IMR-90 (cell line): ENCODE results near the gene USP35. TPM values are rescaled to one million over a fixed set of nuclear protein-coding genes. Genes with fewer than 3 reads are reported as not detected.

Source experiments
- ATAC-seq: fragments of 200-7000 bp; cut with Tn5 transposase; 2 replicates; pipeline ENCODE4 v1.9.1; 2020; ENCODE audit warnings: low read depth, mild to moderate bottlenecking, moderate library complexity
- BruUV-seq: library from RNA; stranded (reverse); fragments of 400-500 nt; replicated peaks from 2 replicates; lab custom pipeline; 2021; lab: Mats Ljungman, UMichigan
- CTCF ChIA-PET: fragments of 300-600 bp; formaldehyde crosslinking; extraction: SDS; loops from one replicate; lab custom pipeline; 2021; ENCODE audit warnings: antibody characterized with exemption; lab: Yijun Ruan, JAX
- POLR2A ChIA-PET: fragments of 300-600 bp; sonication (Branson Sonifier 250); formaldehyde crosslinking; loops from one replicate; lab custom pipeline; 2022; ENCODE audit warnings: antibody characterized with exemption; ENCODE audit not compliant: unreplicated experiment; lab: Charles Lee
- DNase-seq: peaks from one replicate; pipeline ENCODE4 v3.0.0; 2013
- H2AFZ ChIP-seq: replicated peaks from 2 replicates; pipeline ENCODE3; 2013; ENCODE audit warnings: low read length, mild to moderate bottlenecking; ENCODE audit not compliant: poor library complexity
- H2AK5ac ChIP-seq: 2 replicates; pipeline ENCODE4 v1.6.1; 2013; ENCODE audit warnings: low read depth, low read length, inconsistent platforms
- H2AK9ac ChIP-seq: replicated peaks from 2 replicates; pipeline ENCODE3; 2013; ENCODE audit warnings: mild to moderate bottlenecking, low read depth, low read length, moderate library complexity; ENCODE audit not compliant: poor library complexity
- H2BK120ac ChIP-seq: 2 replicates; pipeline ENCODE4 v1.6.1; 2013; ENCODE audit warnings: low read depth, low read length, inconsistent platforms
- H2BK15ac ChIP-seq: 3 replicates; pipeline ENCODE4 v1.6.1; 2013; ENCODE audit warnings: low read depth, low read length, inconsistent platforms
- H2BK20ac ChIP-seq: 2 replicates; pipeline ENCODE4 v1.6.1; 2013; ENCODE audit warnings: low read depth, mild to moderate bottlenecking, inconsistent platforms, low read length, moderate library complexity
- H2BK5ac ChIP-seq: 2 replicates; pipeline ENCODE4 v1.6.1; 2013; ENCODE audit warnings: mild to moderate bottlenecking, low read depth, low read length, inconsistent platforms; ENCODE audit not compliant: poor library complexity, severe bottlenecking
- H3K14ac ChIP-seq: replicated peaks from 2 replicates; pipeline ENCODE4 v1.6.1; 2013; ENCODE audit warnings: low read depth, low read length, inconsistent platforms
- H3K18ac ChIP-seq: 2 replicates; pipeline ENCODE4 v1.6.1; 2013; ENCODE audit warnings: low read depth, low read length, control low read depth
- H3K23ac ChIP-seq: 2 replicates; pipeline ENCODE4 v1.6.1; 2013; ENCODE audit warnings: low read depth, low read length, inconsistent platforms
- H3K27ac ChIP-seq: 2 replicates; pipeline ENCODE4 v1.5.1; 2013; ENCODE audit warnings: mild to moderate bottlenecking, control low read depth, low read length; ENCODE audit not compliant: insufficient read depth
- H3K27me3 ChIP-seq: 2 replicates; pipeline ENCODE4 v1.6.1; 2013; ENCODE audit warnings: low read length; ENCODE audit not compliant: control insufficient read depth, insufficient read depth
- H3K36me3 ChIP-seq: 2 replicates; pipeline ENCODE4 v1.6.1; 2013; ENCODE audit warnings: low read length, mixed read lengths; ENCODE audit not compliant: control insufficient read depth, insufficient read depth
- H3K4ac ChIP-seq: 2 replicates; pipeline ENCODE4 v1.6.1; 2013; ENCODE audit warnings: low read depth, low read length, inconsistent platforms
- H3K4me1 ChIP-seq: 2 replicates; pipeline ENCODE4 v1.6.1; 2013; ENCODE audit warnings: low read length, mixed read lengths; ENCODE audit not compliant: control insufficient read depth, insufficient read depth
- H3K4me2 ChIP-seq: 2 replicates; pipeline ENCODE4 v1.6.1; 2013; ENCODE audit warnings: low read depth, mild to moderate bottlenecking, control low read depth, low read length, moderate library complexity
- H3K4me3 ChIP-seq: 2 replicates; pipeline ENCODE4 v1.5.1; 2013; ENCODE audit warnings: low read depth, mild to moderate bottlenecking, control low read depth, low read length, moderate library complexity; ENCODE audit not compliant: insufficient read depth
- H3K56ac ChIP-seq: 2 replicates; pipeline ENCODE4 v1.6.1; 2013; ENCODE audit warnings: low read length, inconsistent platforms; ENCODE audit not compliant: insufficient read depth; ENCODE audit errors: extremely low read depth
- H3K79me1 ChIP-seq, 2 experiments: 2 replicates each; pipeline ENCODE4 v1.6.1; 2013; ENCODE audit warnings: low read length in 2 of 2, inconsistent platforms in 1 of 2, low read depth in 1 of 2
- H3K9ac ChIP-seq: 2 replicates; pipeline ENCODE4 v1.6.1; 2013; ENCODE audit warnings: low read depth, low read length, control low read depth
- H3K9me1 ChIP-seq: 2 replicates; pipeline ENCODE4 v1.6.1; 2013; ENCODE audit warnings: low read length, inconsistent platforms; ENCODE audit not compliant: insufficient read depth
- H3K9me3 ChIP-seq: 2 replicates; pipeline ENCODE4 v1.6.1; 2013; ENCODE audit warnings: low read length; ENCODE audit not compliant: control insufficient read depth, insufficient read depth
- H4K20me1 ChIP-seq: 2 replicates; pipeline ENCODE4 v1.6.1; 2013; ENCODE audit warnings: low read length, inconsistent platforms; ENCODE audit not compliant: insufficient read depth
- H4K5ac ChIP-seq: 2 replicates; pipeline ENCODE4 v1.6.1; 2013; ENCODE audit warnings: mild to moderate bottlenecking, low read depth, low read length, control low read depth
- H4K8ac ChIP-seq, 2 experiments: 2 replicates each; pipeline ENCODE4 v1.6.1; 2013; ENCODE audit warnings: low read depth in 2 of 2, low read length in 2 of 2, control low read depth in 1 of 2, inconsistent platforms in 1 of 2
- H4K91ac ChIP-seq: 2 replicates; pipeline ENCODE4 v1.6.1; 2013; ENCODE audit warnings: low read depth, low read length, inconsistent platforms; ENCODE audit not compliant: insufficient read depth
- CEBPB ChIP-seq: IDR thresholded peaks from 2 replicates; pipeline ENCODE4 v1.6.1; 2012; ENCODE audit warnings: low read depth, low read length, improper control_type of control experiment
- FOS ChIP-seq: fragments of 150-350 bp; IDR thresholded peaks from 2 replicates; pipeline ENCODE4 v1.6.1; 2016; ENCODE audit warnings: low read depth, low read length
- NFE2L2 ChIP-seq: fragments of 150-350 bp; IDR thresholded peaks from 2 replicates; pipeline ENCODE4 v1.6.1; 2016; ENCODE audit warnings: low read depth, mild to moderate bottlenecking, low read length
- WGBS, 2 experiments: methylation state at CpG; one replicate each; pipeline versions ENCODE4 v1.1.5 to v1.1.7; 2013; ENCODE audit warnings: missing lambda C conversion rate in 2 of 2; ENCODE audit not compliant: insufficient read length in 1 of 2; ENCODE audit errors: extremely low coverage in 2 of 2; 5-methylcytosine and 5-hydroxymethylcytosine counted together
- dilution Hi-C: fragments of 300-500 bp; cut with HindIII; formaldehyde crosslinking; loops from one replicate; pipeline ENCODE4 v1.14.3; 2018; ENCODE audit warnings: low sequenced_read_pairs; ENCODE audit not compliant: unreplicated experiment
- in situ Hi-C: fragments of 300-500 bp; cut with MboI; formaldehyde crosslinking; loops from 3 replicates; pipeline ENCODE4 v1.14.3; 2019; ENCODE audit warnings: low sequenced_read_pairs, inconsistent platforms, mixed read lengths
- intact Hi-C: fragments of 100-400 bp; cut with micrococcal nuclease; formaldehyde crosslinking; loops from 2 replicates; pipeline ENCODE4 v1.10.0; 2022
- polyA plus RNA-seq, 3 experiments: library from polyadenylated mRNA; depleted of rRNA; stranded (reverse); fragments of >200 nt; gene quantifications; 2 replicates each; pipeline ENCODE4 v1.2.3, GENCODE V29; 2012; ENCODE audit warnings: low replicate concordance in 1 of 3
- total RNA-seq: library from RNA; depleted of rRNA; stranded (reverse); fragments of >200 nt; gene quantifications from 2 replicates; pipeline ENCODE4 v1.2.3, GENCODE V29; 2012

USP35 gene
- total and polyA plus RNA-seq, 2 of the 4 experiments (the other 2 are of a cell fraction), result 2.7 to 11.3 TPM

DNA sequence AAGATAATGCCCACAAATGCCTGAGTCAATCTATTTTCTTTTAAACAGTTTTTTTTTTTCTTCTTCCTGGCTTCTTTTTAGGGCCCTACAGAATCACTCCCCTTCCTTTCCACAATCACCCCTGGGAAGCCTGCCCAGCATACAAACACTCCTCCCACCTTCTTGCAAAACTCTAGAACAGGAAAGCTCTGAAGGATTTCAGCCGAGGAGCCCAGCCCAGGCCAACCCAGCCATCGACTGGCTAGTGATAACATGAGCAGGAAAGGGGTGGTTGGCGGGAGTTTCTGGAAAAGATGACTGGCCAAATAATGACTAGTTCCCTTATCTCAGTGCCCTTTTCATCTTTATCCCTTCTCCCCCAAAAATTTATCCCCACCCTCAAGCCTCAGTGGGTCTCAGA, 68.2 kb downstream of the USP35 start:
- DNase-seq, result peak; percentile 92
- H2BK120ac ChIP-seq, result no peak overlapping the region
- no peak overlapping the region for H2AK5ac ChIP-seq
- no peak overlapping the region for H3K9ac ChIP-seq
- H3K18ac ChIP-seq, result no peak overlapping the region
- TF ChIP-seq FOS (0 out of 2 replicates have a peak, but pooled peaks have one; percentile 3), CEBPB (peak; percentile 80), NFE2L2 (no peak)
- H3K4ac ChIP-seq, result no peak overlapping the region
- no peak overlapping the region for H2BK15ac ChIP-seq
- ChIA-PET CTCF (no interaction called here), POLR2A (no interaction called here)
- no peak overlapping the region for H3K14ac ChIP-seq
- H3K79me1 ChIP-seq, result peaks cover 5 to 8% of the 10 kb centered on the region in 2 experiments; a peak in 3 of 4 replicates
- no peak overlapping the region for H3K23ac ChIP-seq
- no peak overlapping the region for H3K4me3 ChIP-seq
- no CpG with 5 or more reads among the region's 3 CpGs for WGBS, 2 experiments
- H2AFZ ChIP-seq, result no peak overlapping the region
- H4K91ac ChIP-seq, result no peak overlapping the region
- H2BK5ac ChIP-seq, result no peak overlapping the region
- peaks cover 8% of the 10 kb centered on the region for H3K4me1 ChIP-seq
- in situ Hi-C loops (no loop called here), intact Hi-C loops (no loop called here), dilution Hi-C loops (no loop called here)
- no peak overlapping the region for H4K5ac ChIP-seq
- no peaks in the 10 kb centered on the region for H3K36me3 ChIP-seq
- H2BK20ac ChIP-seq, result no peak overlapping the region
- no peak overlapping the region for H3K56ac ChIP-seq
- no peak overlapping the region for H4K8ac ChIP-seq
- no peak overlapping the region for H3K4me2 ChIP-seq
- H2AK9ac ChIP-seq, result no peak overlapping the region
- H3K27me3 ChIP-seq, result no peaks in the 10 kb centered on the region
- H3K9me3 ChIP-seq, result no peaks in the 10 kb centered on the region
- no peak overlapping the region for H3K27ac ChIP-seq
- peak; percentile 92 for ATAC-seq
- BruUV-seq, result no TSS peak
- H4K20me1 ChIP-seq, result no peaks in the 10 kb centered on the region
- 0 out of 2 replicates have a peak, but pooled peaks cover 6% of the 10 kb centered on the region for H3K9me1 ChIP-seq
